Panc1 (cell line): ENCODE measurements around the gene COQ8B. TPM values are rescaled to one million over a fixed set of nuclear protein-coding genes. Genes with fewer than 3 reads are reported as not detected.

Experiments used
- ATAC-seq: fragments of 200-7000 bp; cut with Tn5 transposase; 2 replicates; pipeline ENCODE4 v1.9.1; 2020; ENCODE audit warnings: mild to moderate bottlenecking, moderate library complexity
- BruUV-seq: library from RNA; stranded (reverse); fragments of 400-500 nt; replicated peaks from 2 replicates; lab custom pipeline; 2021; lab: Mats Ljungman, UMichigan
- CTCF ChIA-PET: fragments of 300-600 bp; sonication (Branson Sonifier 250); formaldehyde crosslinking; loops from one replicate; lab custom pipeline; 2022; ENCODE audit warnings: antibody characterized with exemption; lab: Charles Lee
- POLR2A ChIA-PET: fragments of 300-600 bp; sonication (Branson Sonifier 250); formaldehyde crosslinking; loops from one replicate; lab custom pipeline; 2022; ENCODE audit warnings: antibody characterized with exemption; lab: Charles Lee
- DNase-seq: peaks from one replicate; pipeline ENCODE4 v3.0.0-alpha.2; 2010; ENCODE audit warnings: low read depth, low spot score
- H3K27ac ChIP-seq: 2 replicates; pipeline ENCODE4 v1.5.1; 2011; ENCODE audit warnings: mild to moderate bottlenecking, low read length, inconsistent platforms
- H3K27me3 ChIP-seq: fragments of 200-500 bp; sonication (Bioruptor generic); 2 replicates; pipeline ENCODE4 v1.6.0; 2014; ENCODE audit warnings: low read length, inconsistent platforms; ENCODE audit not compliant: control insufficient read depth, insufficient read depth
- H3K36me3 ChIP-seq: fragments of 200-500 bp; sonication (Bioruptor generic); 2 replicates; pipeline ENCODE4 v1.5.1; 2014; ENCODE audit warnings: inconsistent platforms, mild to moderate bottlenecking, low read length, moderate library complexity; ENCODE audit not compliant: control insufficient read depth, insufficient read depth
- H3K4me1 ChIP-seq: 2 replicates; pipeline ENCODE4 v1.5.1; 2011; ENCODE audit warnings: inconsistent platforms, mild to moderate bottlenecking, low read length, moderate library complexity; ENCODE audit not compliant: control insufficient read depth, insufficient read depth
- H3K4me3 ChIP-seq, 2 experiments: 2 replicates each; pipeline ENCODE4 v1.5.1; 2011 to 2012; ENCODE audit warnings: low read depth in 2 of 2, low read length in 2 of 2, mild to moderate bottlenecking in 2 of 2, inconsistent platforms in 1 of 2, moderate library complexity in 1 of 2
- H3K9me3 ChIP-seq: fragments of 200-500 bp; sonication (Bioruptor generic); 2 replicates; pipeline ENCODE4 v1.5.1; 2014; ENCODE audit warnings: low read depth, mild to moderate bottlenecking, inconsistent platforms, low read length, moderate library complexity; ENCODE audit not compliant: control insufficient read depth, insufficient read depth
- POLR2AphosphoS5 ChIP-seq: IDR thresholded peaks from 2 replicates; pipeline ENCODE4 v1.6.1; 2012; ENCODE audit warnings: mild to moderate bottlenecking, low read depth, low read length, moderate library complexity
- SIN3A ChIP-seq: IDR thresholded peaks from 2 replicates; pipeline ENCODE4 v1.6.1; 2012; ENCODE audit warnings: low read depth, mild to moderate bottlenecking, low read length, moderate library complexity, borderline replicate concordance; ENCODE audit not compliant: insufficient read depth
- TCF7L2 ChIP-seq: IDR thresholded peaks from 2 replicates; pipeline ENCODE4 v1.6.1; 2011; ENCODE audit warnings: mild to moderate bottlenecking, low read depth, low read length, inconsistent platforms
- in situ Hi-C: cut with HindIII; loops from 2 replicates; pipeline ENCODE4 v1.10.0; 2016; ENCODE audit warnings: low sequenced_read_pairs, low pct_unique_long_range_greater_than_20kb
- intact Hi-C: fragments of 100-400 bp; cut with micrococcal nuclease; formaldehyde crosslinking; loops from one replicate; pipeline ENCODE4 v1.10.0; 2022; ENCODE audit not compliant: unreplicated experiment
- total RNA-seq: library from RNA; stranded (reverse); gene quantifications from one replicate; pipeline ENCODE4 v1.2.1, GENCODE V29; 2021; ENCODE audit not compliant: unreplicated experiment
- TF ChIP-seq, protein P1 (sequence below): fragments of 450-650 bp; IDR thresholded peaks from 2 replicates; pipeline ENCODE4 v1.5.1; 2017; ENCODE audit warnings: mild to moderate bottlenecking
- TF ChIP-seq, protein P2 (sequence below), 2 experiments: IDR thresholded peaks; 2 replicates each; pipeline ENCODE4 v1.6.1; 2011 to 2012; ENCODE audit warnings: low read depth in 2 of 2, control low read depth in 1 of 2, low read length in 1 of 2, mild to moderate bottlenecking in 1 of 2, moderate library complexity in 1 of 2; ENCODE audit not compliant: insufficient read depth in 1 of 2

Gene COQ8B
- total RNA-seq, 1 experiment from 2014 or later = 15.6 TPM

DNA sequence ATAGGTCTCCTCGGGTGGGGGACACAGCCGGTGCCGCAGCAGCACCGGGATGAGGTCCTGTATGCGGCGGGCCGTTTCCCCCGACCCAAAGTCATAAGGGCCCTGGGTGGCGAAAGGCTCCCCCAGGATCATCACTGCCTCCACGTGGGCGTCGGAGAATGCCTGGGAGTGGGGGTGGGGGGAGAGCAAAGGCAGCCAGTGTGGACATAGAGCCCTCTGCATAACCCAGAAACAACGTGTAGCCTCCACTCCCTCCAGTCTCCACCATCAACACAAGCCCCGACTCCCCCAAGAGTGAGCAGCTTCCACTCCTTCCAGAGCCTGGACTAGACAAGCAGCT is 24.5 kb downstream of the COQ8B start:
- no peaks in the 10 kb centered on the region for H3K27me3 ChIP-seq
- in situ Hi-C loops (no loop called here), intact Hi-C loops (no loop called here)
- H3K4me3 ChIP-seq = no peak overlapping the region
- H3K27ac ChIP-seq = no peak overlapping the region
- ChIA-PET CTCF (no interaction called here), POLR2A (no interaction called here)
- TF ChIP-seq TCF7L2 = no peak
- no peak for TF ChIP-seq SIN3A
- TF ChIP-seq, protein P1, sequence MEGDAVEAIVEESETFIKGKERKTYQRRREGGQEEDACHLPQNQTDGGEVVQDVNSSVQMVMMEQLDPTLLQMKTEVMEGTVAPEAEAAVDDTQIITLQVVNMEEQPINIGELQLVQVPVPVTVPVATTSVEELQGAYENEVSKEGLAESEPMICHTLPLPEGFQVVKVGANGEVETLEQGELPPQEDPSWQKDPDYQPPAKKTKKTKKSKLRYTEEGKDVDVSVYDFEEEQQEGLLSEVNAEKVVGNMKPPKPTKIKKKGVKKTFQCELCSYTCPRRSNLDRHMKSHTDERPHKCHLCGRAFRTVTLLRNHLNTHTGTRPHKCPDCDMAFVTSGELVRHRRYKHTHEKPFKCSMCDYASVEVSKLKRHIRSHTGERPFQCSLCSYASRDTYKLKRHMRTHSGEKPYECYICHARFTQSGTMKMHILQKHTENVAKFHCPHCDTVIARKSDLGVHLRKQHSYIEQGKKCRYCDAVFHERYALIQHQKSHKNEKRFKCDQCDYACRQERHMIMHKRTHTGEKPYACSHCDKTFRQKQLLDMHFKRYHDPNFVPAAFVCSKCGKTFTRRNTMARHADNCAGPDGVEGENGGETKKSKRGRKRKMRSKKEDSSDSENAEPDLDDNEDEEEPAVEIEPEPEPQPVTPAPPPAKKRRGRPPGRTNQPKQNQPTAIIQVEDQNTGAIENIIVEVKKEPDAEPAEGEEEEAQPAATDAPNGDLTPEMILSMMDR = no peak
- TF ChIP-seq POLR2AphosphoS5 = no peak
- TF ChIP-seq, protein P2, sequence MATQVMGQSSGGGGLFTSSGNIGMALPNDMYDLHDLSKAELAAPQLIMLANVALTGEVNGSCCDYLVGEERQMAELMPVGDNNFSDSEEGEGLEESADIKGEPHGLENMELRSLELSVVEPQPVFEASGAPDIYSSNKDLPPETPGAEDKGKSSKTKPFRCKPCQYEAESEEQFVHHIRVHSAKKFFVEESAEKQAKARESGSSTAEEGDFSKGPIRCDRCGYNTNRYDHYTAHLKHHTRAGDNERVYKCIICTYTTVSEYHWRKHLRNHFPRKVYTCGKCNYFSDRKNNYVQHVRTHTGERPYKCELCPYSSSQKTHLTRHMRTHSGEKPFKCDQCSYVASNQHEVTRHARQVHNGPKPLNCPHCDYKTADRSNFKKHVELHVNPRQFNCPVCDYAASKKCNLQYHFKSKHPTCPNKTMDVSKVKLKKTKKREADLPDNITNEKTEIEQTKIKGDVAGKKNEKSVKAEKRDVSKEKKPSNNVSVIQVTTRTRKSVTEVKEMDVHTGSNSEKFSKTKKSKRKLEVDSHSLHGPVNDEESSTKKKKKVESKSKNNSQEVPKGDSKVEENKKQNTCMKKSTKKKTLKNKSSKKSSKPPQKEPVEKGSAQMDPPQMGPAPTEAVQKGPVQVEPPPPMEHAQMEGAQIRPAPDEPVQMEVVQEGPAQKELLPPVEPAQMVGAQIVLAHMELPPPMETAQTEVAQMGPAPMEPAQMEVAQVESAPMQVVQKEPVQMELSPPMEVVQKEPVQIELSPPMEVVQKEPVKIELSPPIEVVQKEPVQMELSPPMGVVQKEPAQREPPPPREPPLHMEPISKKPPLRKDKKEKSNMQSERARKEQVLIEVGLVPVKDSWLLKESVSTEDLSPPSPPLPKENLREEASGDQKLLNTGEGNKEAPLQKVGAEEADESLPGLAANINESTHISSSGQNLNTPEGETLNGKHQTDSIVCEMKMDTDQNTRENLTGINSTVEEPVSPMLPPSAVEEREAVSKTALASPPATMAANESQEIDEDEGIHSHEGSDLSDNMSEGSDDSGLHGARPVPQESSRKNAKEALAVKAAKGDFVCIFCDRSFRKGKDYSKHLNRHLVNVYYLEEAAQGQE (IDR thresholded peaks at IDR 0.05; ENCODE audit: insufficient read depth in 1 of 2, low read depth in 2 of 2, low read length in 1 of 2) = no peak
- H3K9me3 ChIP-seq = no peaks in the 10 kb centered on the region
- no peaks in the 10 kb centered on the region for H3K36me3 ChIP-seq
- DNase-seq = no peak
- ATAC-seq = no peak
- H3K4me1 ChIP-seq = peaks cover 9% of the 10 kb centered on the region
- BruUV-seq = no TSS peak

DNA sequence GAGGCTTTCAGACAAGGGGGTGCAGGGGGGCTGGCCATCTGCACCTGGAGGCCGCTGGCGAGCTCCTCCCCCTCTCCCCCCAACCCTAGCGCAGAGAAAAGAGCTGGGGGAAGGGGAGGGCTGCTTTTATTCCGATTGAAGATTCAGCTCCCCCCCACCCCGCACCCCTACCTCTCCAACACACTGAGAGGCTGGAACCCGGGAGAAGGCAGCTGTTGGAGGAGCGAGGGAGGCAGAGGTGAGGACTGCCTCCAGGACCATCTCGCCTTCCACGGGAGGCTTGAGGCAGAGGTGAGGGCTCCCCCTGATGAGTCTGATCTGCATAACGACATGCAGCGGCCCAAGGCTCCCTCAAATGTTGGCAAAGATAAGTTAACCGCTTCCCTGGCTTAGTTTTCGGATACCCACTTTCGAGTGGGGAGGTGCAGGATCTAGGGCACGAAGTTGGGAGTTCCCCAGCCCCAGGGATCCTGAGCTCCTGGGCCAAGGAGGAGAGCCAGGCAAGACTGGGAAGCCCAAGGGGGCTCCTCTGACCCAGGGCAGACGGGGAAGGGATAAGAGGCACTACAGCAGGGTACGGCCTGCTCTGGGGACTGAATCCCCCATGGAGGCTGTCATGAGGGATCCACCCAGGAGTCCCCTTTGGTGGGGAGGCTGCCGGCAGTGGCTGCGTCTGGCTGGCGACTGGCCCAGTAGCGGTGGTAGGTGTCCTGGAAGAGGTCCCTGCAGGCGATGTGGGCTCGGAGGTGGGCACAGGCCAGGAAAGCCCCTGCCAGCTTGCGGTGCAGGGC is 25.1 kb downstream of the COQ8B start:
- Histone ChIP-seq H3K4me1 (peaks cover 9% of the 10 kb centered on the region), H3K36me3 (no peaks in the 10 kb centered on the region), H3K4me3 (no peak overlapping the region), H3K27ac (peak overlapping the region; percentile 81), H3K9me3 (no peaks in the 10 kb centered on the region), H3K27me3 (no peaks in the 10 kb centered on the region)
- in situ Hi-C loops = no loop called here
- DNase-seq (no peak), ATAC-seq (no peak)
- ChIA-PET CTCF (interaction anchor here (0.7 kb wide), 1 partner anchor 513 kb away, joined by 3 read pairs; no protein-coding TSS in a partner anchor), POLR2A (no interaction called here)
- no TSS peak for BruUV-seq
- intact Hi-C loops = no loop called here
- TF ChIP-seq TCF7L2 (no peak), SIN3A (no peak), POLR2AphosphoS5 (no peak)
- TF ChIP-seq, protein P1 = no peak
- TF ChIP-seq, protein P2 (IDR thresholded peaks at IDR 0.05; ENCODE audit: insufficient read depth in 1 of 2, low read depth in 2 of 2, low read length in 1 of 2) = no peak
